Measurements from ENCODE around the gene HIBCH.
"Not testable (repeated sequence)": the region's sequence is repeated elsewhere in the genome, so short reads cannot be mapped to it uniquely, and the experiment has no call there.

The HIBCH gene

DNA sequence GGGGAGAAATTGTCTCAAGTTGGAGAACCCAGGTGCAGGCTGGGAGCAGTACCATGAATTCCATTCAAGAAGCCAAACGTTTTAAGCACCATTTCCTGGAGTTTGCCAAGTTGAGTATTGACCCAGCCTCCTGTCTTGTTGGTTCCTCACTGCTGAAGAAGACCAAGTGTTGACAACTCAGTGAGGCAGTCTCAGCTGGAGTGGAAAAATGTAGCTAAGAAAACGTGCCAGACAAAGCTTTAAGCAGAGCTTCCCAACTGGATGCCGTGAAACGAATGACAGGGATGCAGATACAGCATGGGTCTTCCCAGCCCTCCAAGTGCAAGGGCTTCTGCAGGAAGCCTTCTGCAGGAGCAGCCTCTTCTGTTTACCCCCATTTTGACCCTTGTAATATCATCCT lies 23.0 kb upstream of the HIBCH start:
- DNase-seq (ENCODE audit: low read depth): no peak

- no peak for DNase-seq (ENCODE audit: low read depth)
These were observed 20.7 kb upstream of the HIBCH start for GRCh38 chr2:190340369-190340768.

- DNase-seq (ENCODE audit: low read depth): no peak
These were observed 19.8 kb upstream of the HIBCH start for GRCh38 chr2:190339394-190339793.

DNA sequence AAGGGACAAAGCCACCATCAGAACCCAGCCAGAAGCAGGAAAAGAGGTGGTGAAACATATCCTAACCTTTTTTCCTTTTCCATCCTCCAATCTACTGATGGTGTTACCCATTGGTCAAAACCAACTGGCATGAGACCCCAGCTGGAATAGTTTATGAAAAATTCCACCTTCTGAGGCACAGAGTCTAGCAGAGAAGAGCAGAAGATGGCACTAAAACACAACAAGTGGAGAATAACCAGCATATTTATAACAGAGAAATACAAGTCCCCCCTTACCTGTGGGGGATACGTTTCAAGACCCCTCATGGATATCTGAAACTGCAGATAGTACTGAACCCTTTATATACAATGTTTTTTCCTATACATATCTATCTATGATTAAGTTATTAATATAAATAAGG lies 18.8 kb upstream of the HIBCH start:
- DNase-seq (ENCODE audit: low read depth): no peak

- no peak for DNase-seq (ENCODE audit: low read depth)
These were observed 16.8 kb upstream of the HIBCH start for GRCh38 chr2:190336420-190336819.

- not testable (repeated sequence) for DNase-seq (ENCODE audit: low read depth)
These were observed 16.0 kb upstream of the HIBCH start for GRCh38 chr2:190335584-190335983.

GRCh38 chr2:190335225-190335559 lies 15.6 kb upstream of the HIBCH start:
- no peak for DNase-seq (ENCODE audit: low read depth)

DNA sequence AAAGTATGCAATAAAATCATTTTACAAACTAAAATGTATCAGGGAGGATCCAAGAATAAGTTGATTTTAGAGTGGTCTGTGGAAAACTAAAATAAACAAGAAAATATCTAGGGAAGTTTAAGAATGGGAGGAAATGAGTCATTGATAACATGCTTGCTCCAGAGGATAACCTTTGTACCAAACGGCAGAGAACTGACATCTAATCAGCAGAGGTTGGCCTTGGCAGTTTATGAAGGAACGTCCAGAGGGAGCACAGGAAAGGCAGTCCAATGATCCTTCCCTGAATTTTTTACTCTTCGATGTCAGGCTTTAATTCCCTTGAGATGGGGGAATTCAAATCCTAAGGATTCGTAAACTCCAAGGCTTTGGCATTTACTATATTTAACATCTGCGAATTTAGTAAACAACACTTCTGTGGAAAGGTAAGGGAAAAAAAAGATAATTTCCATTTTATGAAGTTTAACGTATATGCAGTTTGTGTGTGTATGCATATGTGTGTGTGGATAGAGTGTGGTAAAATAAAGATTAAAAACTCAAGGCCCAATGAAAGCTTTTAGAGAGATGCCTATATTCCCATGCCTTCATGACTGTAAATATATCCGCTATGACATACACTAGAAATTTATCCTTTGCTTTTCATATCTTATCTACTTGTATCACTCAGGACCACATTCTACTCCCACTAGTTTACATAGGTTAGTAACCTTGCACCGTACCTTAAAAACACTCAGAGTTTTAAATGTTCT lies 15.0 kb upstream of the HIBCH start:
- DNase-seq (ENCODE audit: low read depth): no peak

DNA sequence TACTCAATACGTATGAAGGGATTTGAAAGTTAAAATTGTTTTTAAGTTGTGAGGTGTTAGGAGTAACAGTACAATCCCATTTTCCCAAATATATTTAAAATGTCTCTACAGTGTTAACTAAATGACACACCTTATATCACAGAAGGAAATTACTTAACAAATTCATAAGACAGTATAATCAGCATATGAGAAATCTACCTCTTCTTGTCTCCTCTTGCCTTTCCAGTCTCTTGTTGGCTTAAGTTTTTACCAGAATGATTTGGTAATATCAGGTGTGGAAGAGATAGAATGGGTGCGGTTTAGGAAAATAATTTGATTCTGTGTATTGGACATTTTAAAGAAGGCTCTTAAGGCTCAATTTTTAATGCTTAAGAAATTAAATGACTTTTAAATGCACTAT lies 14.3 kb upstream of the HIBCH start:
- DNase-seq (ENCODE audit: low read depth): no peak

DNA sequence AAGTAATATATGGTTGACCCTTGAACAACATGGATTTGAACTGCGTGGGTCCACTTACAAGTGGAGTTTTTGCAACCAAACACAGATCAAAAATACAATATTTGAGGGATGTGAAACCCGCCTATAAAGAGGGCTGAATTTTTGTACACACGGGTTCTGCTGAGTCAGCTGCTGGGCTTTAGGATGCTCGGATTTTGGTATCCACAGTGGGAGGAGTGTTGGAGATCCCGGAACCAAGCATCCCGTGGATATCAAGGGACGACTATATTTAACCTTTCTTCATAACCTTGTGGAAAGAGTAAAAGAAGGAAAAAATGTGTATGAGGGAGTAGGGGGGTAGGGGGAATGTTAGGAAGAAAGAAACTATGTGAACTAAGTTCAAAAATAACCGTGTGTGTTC lies 13.8 kb upstream of the HIBCH start:
- no peak for DNase-seq (ENCODE audit: low read depth)

DNA sequence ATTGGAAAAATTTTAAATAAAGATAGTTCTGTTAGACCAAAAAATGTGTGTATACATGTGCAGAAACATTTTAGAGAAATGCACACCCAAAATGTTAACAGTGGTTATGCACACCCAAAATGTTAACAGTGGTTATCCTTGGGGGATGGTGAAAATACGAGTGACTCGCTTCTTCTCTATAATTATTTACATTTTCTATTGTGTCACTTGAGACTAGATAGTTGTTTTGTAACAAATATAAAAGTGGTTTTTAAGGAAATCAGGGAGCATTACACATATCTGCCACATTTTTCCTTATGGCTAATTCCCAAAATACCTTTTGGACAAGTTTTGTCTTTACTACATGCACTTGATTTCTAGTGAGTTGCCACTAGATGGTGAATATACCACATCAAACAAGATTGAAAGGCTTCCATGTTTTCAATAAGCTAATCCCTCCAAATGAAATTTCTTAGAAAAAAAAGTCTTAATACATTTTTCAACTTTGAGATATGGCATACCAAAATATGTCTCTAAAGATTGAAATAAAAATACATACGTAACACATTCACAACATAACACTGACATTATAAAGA lies 9.0 kb upstream of the HIBCH start:
- DNase-seq (ENCODE audit: low read depth): no peak

GRCh38 chr2:190327867-190328572 lies 8.4 kb upstream of the HIBCH start:
- no peak for DNase-seq (ENCODE audit: low read depth)

DNA sequence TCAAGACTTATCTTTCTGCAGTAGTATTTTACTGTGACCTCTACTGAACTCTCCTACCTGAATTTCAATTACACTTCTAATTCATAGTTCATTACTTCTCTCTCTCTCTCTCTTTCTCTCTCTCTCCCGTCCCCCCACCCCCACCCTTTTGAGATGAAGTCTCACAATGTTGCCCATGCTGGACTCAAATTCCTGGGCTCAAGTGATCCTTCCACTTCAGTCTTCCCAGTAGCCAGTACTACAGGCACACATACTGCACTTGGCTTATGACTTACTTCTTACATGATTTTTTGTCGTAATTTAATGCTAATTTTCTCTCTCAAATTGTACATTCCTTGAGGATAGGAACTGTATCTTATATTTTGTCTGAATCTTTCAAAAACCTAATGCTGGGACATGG lies 6.0 kb upstream of the HIBCH start:
- DNase-seq (ENCODE audit: low read depth): no peak

DNA sequence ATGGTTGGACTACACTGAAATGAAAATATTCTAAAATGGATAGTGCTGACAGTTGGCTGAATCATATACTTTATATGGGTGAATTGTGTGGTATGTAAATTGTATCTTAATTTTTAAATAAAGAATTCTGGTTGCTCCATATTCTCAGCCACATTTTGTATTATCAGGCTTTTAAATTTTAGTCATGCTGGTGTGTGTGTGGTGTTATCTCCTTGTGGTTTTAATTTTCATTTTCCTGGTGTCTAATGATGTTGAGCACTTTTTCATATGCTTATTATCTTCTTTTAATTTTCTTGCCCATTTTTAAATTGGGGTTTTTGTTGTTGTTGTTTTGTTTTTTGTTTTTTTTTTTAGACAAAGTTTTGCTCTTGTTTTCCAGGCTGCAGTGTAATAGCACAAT lies 3.8 kb upstream of the HIBCH start:
- DNase-seq (ENCODE audit: low read depth): no peak

DNA sequence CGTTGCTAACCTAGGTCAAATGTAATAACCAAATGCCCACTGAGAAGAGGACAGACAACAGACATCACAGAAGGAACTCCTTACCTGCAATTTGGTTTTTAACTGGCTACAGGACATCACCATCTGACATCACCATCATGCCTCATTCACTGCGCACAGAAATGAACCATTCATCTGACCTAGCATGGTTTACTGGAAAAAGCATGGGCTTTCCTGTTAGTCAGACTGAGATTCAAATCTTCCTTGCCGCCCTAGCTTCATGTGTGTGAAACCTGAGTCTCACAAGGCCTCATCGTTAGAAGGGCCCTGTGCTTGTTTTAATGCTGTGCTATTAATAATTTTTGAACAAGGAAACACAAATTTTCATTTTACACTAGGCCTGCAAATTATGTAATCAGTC lies 1.1 kb upstream of the HIBCH start:
- peak; percentile 20 for DNase-seq (ENCODE audit: low read depth)

GRCh38 chr2:190318931-190319554 lies 583 bp downstream of the HIBCH start:
- DNase-seq (ENCODE audit: low read depth): peak; percentile 4

DNA sequence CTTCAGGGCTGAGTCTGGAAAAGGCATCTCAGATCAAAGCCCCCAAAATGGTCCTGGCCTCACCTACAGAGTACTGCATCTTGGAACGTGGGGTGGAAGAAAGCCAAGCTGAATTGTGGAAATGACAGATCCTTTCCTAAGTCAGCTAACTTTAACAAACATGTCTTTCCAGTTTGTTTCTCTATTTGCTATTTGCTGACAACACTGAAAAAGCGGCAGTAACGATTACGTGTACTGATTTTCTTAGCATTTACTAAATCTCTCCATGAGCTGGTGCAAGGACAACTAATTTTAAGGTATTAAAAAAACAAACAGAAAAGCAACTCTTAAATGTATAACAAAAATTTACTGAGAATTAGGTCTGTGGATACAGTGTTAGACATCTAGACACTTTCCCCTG lies 1.1 kb downstream of the HIBCH start:
- DNase-seq (ENCODE audit: low read depth): no peak

DNA sequence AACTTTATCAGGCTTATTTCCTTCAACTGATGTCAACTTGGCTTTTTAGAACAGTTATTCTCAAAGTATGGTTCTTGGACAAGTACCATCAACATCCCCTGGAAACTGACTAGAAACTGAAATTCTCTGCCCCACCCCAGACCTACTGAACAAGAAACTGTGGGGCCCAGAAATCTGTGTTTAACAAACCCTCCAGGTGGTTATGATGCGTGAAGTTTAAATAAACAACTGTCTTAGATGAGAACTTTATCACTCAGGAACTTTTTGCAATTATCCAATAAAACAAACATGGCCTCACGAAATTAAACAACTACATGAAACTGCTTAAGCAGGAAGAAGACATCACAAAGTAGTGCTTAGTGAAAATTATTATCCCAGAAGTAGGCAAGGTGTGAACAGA lies 4.4 kb downstream of the HIBCH start:
- DNase-seq (ENCODE audit: low read depth): no peak

DNA sequence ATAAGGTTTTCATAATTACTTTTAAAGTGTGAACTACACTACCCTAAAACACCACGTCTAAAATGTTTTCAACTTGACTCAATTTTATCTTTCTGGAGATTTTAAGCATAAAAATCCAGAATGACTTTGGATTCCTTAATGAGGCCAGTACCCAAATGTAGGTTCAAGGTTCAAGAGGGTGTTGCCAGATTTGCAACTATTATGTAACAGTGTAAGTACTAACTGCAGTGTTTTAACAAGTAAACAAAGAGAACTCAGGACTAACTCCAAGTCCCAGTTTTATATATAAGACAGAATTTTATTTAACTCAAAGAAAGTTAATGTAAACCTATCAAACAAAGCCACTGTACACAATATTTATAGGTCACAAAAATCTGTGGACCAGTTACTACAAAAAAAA lies 5.7 kb downstream of the HIBCH start:
- no peak for DNase-seq (ENCODE audit: low read depth)

GRCh38 chr2:190312635-190313025 lies 7.0 kb downstream of the HIBCH start:
- DNase-seq (ENCODE audit: low read depth): not testable (repeated sequence)

DNA sequence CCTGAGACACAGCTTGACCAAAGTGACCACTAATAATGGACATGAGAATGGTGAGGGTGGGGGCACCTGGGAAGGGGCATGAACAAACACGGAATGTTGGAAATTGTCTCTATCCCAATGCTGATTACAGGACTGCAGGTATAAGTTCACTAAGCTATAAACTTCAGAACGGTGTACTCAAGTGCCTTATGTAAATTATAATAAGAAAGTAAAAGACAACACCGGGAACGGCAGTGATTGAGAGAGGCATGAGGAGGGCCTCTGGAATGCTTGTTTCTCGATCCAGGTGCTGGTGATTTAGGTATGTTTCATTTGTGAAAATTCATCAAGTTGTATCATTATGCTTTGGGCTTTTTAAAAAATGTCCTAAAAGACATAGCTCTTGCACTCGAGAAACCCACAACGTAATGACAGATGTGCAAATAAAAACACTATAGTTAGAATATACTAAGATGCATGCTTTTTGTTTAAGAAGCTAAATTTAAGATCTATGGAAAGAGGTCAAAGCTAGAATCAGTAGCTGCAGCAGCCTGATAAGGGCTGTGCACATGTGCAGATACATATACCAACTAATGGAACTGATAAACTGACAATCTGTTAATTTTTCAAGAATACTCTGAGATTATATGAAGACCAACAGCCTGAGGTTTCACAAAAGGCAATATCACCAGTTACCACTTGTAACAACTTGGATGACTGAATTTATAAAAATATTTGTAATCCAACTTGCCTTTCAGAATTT lies 7.6 kb downstream of the HIBCH start:
- DNase-seq (ENCODE audit: low read depth): no peak

GRCh38 chr2:190308031-190308430 lies 11.6 kb downstream of the HIBCH start:
- DNase-seq (ENCODE audit: low read depth): no peak
